ENCODE data around the gene DUSP28. TPM values are rescaled to one million over a fixed set of nuclear protein-coding genes. Genes with fewer than 3 reads are reported as not detected.

DUSP28 gene
- total and polyA plus RNA-seq, 2 of the 8 experiments (the other 6 are each of a cell fraction or from before 2014, with no cell fraction given): 2.1 to 2.3 TPM

GRCh38 chr2:240602266-240603050, 42.3 kb downstream of the DUSP28 start (continued):
- TF ChIP-seq NRF1 (IDR thresholded peaks at IDR 0.05; ENCODE audit: low read depth, low read length): no peak

Data from H1 (cell line).